NOMO-1 (cell line): Measurements from ENCODE around the gene RITA1.
A peak's percentile ranks its signal among the peaks of the same experiment; 100 is the strongest.

Experiments used
- DNase-seq, 2 experiments: peaks; one replicate each; lab custom pipeline; 2025; ENCODE audit not compliant: unreplicated experiment in 2 of 2; lab: John Stamatoyannopoulos, UW

RITA1 gene

DNA sequence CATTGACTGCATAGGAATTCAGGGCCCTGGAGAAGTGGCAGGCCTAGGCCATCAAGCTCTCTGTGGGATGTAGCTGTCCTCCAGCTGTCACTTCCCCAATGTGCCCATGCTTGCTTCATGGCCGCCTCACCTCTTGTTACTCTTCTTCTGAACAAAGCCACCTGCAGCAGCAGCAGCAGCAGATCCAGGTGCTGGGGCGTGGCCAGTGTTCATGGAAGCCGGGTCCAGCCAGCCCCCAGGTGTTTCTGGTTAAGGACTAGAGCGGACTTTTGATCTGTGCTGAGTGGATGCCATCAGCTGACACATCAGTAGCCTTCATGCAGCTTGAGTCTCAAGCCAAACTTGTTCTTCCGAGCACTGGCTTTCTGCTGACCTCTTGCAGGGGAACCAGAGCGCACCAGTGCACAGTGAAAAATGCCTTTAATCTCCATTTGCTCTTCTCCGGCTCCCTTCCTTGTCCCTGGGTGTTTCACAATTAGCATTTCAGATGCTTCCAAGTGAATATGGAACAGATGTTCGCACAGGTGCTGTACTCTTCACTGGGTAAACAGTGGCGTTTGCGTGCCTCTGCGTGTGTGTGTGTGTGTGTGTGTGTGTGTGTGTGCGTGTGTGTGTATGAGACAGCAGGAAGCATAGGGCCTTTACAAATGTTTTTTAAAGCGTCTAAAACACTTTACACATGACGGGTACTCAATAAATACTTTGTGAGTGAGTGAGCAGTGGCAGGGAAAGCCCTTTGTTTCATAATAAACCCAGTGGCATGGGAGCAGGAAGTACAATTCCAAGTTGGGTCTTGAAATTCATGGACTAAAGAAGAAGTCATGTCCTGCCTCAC, 55.9 kb downstream of the RITA1 start:
- peak in 1 of 2 experiments; percentile 46 for DNase-seq
